Activated CD4-positive, alpha-beta memory T cell treated with anti-CD3 and anti-CD28 coated beads for 36 hours (primary cell): ENCODE data around the gene RPL21. TPM values are rescaled to one million over a fixed set of nuclear protein-coding genes. Genes with fewer than 3 reads are reported as not detected.

Experiments used
- CTCF ChIA-PET: fragments of 350-600 bp; sonication (Branson Sonifier 250); formaldehyde crosslinking; loops from one replicate; lab custom pipeline; 2021; ENCODE audit warnings: antibody characterized with exemption, inconsistent platforms; lab: Charles Lee
- POLR2A ChIA-PET: fragments of 350-600 bp; sonication (Branson Sonifier 250); formaldehyde crosslinking; loops from one replicate; lab custom pipeline; 2021; ENCODE audit warnings: antibody characterized with exemption; lab: Charles Lee
- DNase-seq: peaks from one replicate; pipeline ENCODE4 v3.0.0-alpha.2; 2020
- H3K27ac Mint-ChIP-seq: one replicate; pipeline ENCODE4 v1.8.0; 2021; ENCODE audit warnings: mixed read lengths
- H3K27me3 Mint-ChIP-seq: one replicate; pipeline ENCODE4 v1.8.0; 2021; ENCODE audit warnings: mixed read lengths
- H3K36me3 Mint-ChIP-seq: one replicate; pipeline ENCODE4 v1.8.0; 2021; ENCODE audit warnings: mixed read lengths
- H3K4me1 Mint-ChIP-seq: one replicate; pipeline ENCODE4 v1.8.0; 2021; ENCODE audit warnings: low read depth, mixed read lengths
- H3K4me3 Mint-ChIP-seq: one replicate; pipeline ENCODE4 v1.8.0; 2021; ENCODE audit warnings: mild to moderate bottlenecking, mixed read lengths
- H3K9me3 Mint-ChIP-seq: one replicate; pipeline ENCODE4 v1.8.0; 2021; ENCODE audit warnings: mixed read lengths
- intact Hi-C: fragments of 100-400 bp; cut with micrococcal nuclease; formaldehyde crosslinking; loops from one replicate; pipeline ENCODE4 v1.15.1; 2023
- total RNA-seq, 2 experiments: library from RNA; stranded (reverse); gene quantifications; one replicate each; pipeline ENCODE4 v1.2.3, GENCODE V29; 2021

RPL21 gene
- total RNA-seq, 2 experiments from 2014 or later, result 1,539 to 1,545 TPM

DNA sequence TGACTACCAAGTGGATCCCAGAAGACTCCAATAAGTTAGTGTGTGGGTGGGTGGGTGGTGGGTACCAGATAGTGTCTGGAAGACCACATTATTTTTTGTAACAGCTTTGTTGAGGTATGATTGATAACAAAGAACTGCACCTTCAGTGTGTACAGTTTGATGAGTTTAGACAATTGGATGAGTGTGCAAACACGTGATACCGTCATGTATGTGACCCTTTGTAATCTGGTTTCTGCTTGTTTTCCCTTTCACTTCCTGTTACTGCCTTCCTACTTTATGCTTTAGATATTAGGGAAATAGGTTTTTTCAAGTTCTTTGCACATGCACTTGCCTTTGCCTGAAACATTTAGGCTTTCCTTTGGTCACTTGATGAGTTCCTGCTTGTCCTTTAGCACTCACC lies 8.5 kb downstream of the RPL21 start:
- intact Hi-C loops, result no loop called here
- no peak for DNase-seq
- ChIA-PET CTCF (interaction anchor here (1.0 kb wide), 1 partner anchor 11 kb away, joined by 5 read pairs; the partner anchor contains the start of gene RASL11A), POLR2A (interaction anchor here (0.9 to 3.4 kb wide), 4 partner anchors 10 to 131 kb away, joined by 3 to 14 read pairs (median 4); partner anchors contain the start of gene RASL11A)
- peaks cover 64% of the 10 kb centered on the region for H3K4me1 Mint-ChIP-seq
- H3K9me3 Mint-ChIP-seq, result no peaks in the 10 kb centered on the region
- H3K27me3 Mint-ChIP-seq, result no peaks in the 10 kb centered on the region
- H3K27ac Mint-ChIP-seq, result peak overlapping the region; percentile 81
- peaks cover 58% of the 10 kb centered on the region for H3K36me3 Mint-ChIP-seq
- H3K4me3 Mint-ChIP-seq, result no peak overlapping the region

DNA sequence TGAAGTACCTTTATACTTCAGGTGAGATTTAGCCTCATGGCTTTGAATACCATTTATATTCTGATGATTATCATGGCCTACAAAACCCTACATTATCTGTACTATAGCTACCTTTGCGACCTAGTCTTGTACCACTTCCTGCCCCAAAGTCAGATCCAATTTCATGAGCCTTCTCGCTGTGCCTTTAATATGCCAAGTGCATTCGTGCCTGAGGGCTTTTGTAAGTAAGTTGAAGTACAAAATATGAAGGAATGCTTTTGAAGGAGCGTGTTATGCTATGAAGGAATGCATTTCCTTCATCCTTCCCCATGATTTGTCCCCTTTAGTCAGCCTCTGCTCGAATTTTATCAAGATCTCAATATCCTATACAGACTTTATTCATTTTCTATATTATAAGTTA lies 10.0 kb downstream of the RPL21 start:
- no peak for DNase-seq
- intact Hi-C loops, result no loop called here
- H3K4me3 Mint-ChIP-seq, result no peak overlapping the region
- ChIA-PET CTCF (interaction anchor here (1.9 kb wide), 1 partner anchor 9 kb away, joined by 5 read pairs; the partner anchor contains the start of gene RASL11A), POLR2A (no interaction called here)
- H3K4me1 Mint-ChIP-seq, result peaks cover 54% of the 10 kb centered on the region
- no peaks in the 10 kb centered on the region for H3K27me3 Mint-ChIP-seq
- H3K9me3 Mint-ChIP-seq, result no peaks in the 10 kb centered on the region
- H3K27ac Mint-ChIP-seq, result peak overlapping the region; percentile 30
- peaks cover 48% of the 10 kb centered on the region for H3K36me3 Mint-ChIP-seq

DNA sequence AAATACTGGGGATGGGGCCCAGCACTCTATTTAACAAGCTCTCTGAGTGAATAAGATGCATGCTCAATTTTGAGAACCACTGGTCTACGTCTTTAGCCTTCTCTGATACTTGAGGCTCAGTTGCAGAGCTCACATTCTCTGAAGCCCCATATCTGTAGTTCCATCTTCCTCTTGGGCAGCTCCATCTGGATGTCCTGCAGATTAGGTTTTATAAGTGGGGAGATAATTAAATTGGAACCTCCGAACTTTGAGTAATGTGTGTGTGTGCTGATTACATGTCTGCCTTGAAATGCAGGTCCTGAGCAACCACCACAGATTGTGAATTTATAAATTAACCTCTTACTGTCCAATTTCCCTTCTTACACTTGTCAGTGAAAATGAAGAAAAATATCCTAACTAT lies 12.1 kb downstream of the RPL21 start:
- Mint-ChIP-seq H3K9me3 (no peaks in the 10 kb centered on the region), H3K36me3 (peaks cover 28% of the 10 kb centered on the region), H3K27ac (no peak overlapping the region), H3K27me3 (no peaks in the 10 kb centered on the region), H3K4me1 (peaks cover 42% of the 10 kb centered on the region), H3K4me3 (no peak overlapping the region)
- intact Hi-C loops, result no loop called here
- CTCF ChIA-PET, result interaction anchor here (0.9 kb wide), 1 partner anchor 21 kb away, joined by 3 read pairs; no protein-coding TSS in a partner anchor
- POLR2A ChIA-PET, result interaction anchor here (1.2 kb wide), 1 partner anchor 12 kb away, joined by 5 read pairs; no protein-coding TSS in a partner anchor
- DNase-seq, result no peak

DNA sequence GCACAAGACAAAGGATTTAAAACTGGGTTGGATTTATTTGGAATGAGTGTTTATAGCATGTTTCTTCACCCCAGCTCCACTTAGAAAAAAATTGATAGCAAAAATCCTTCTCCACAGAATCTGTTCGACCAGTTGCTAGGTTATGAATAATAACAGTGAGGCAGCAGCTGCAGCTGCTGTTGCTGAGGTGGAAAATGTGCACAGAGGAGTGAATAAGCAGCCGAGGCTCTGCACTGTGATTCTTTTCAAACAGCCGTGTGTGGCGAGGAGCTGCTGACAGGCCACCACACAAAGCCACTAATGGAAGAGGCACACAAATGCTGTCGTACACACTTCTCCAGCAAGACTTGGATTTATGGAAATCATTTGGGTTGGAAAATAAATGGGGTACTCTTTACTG lies 12.8 kb downstream of the RPL21 start:
- DNase-seq, result no peak
- Mint-ChIP-seq H3K4me3 (no peak overlapping the region), H3K27me3 (no peaks in the 10 kb centered on the region), H3K27ac (peak overlapping the region; percentile 19), H3K9me3 (no peaks in the 10 kb centered on the region), H3K4me1 (peaks cover 34% of the 10 kb centered on the region), H3K36me3 (peaks cover 20% of the 10 kb centered on the region)
- CTCF ChIA-PET, result interaction anchor here (0.6 to 0.9 kb wide), 2 partner anchors 20 to 54 kb away, joined by 3 read pairs; no protein-coding TSS in a partner anchor
- POLR2A ChIA-PET, result interaction anchor here (1.2 kb wide), 1 partner anchor 13 kb away, joined by 5 read pairs; no protein-coding TSS in a partner anchor
- intact Hi-C loops, result no loop called here

DNA sequence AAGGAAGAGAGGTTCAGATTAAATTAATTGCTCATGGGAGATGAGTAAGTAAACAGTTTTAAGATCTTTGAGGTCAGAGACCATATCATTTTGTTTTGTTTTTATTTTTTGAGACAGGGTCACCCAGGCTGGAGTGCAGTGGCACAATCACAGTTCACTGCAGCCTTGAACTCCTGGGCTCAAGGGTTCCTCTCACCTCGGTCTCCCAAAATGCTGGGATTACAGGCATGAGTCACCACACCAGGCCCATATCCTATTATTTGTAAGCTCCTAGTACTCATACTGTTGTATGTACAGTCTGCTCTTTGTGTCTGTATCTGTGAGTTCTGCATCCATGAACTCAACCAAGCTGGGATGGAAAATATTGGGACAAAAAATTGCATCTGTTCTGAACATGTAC lies 13.3 kb downstream of the RPL21 start:
- Mint-ChIP-seq H3K27me3 (no peaks in the 10 kb centered on the region), H3K4me1 (peaks cover 30% of the 10 kb centered on the region), H3K27ac (peak overlapping the region; percentile 19), H3K9me3 (no peaks in the 10 kb centered on the region), H3K36me3 (peaks cover 17% of the 10 kb centered on the region), H3K4me3 (no peak overlapping the region)
- no peak for DNase-seq
- intact Hi-C loops, result no loop called here
- ChIA-PET CTCF (interaction anchor here (0.6 kb wide), 1 partner anchor 54 kb away, joined by 3 read pairs; no protein-coding TSS in a partner anchor), POLR2A (interaction anchor here (1.2 kb wide), 1 partner anchor 14 kb away, joined by 5 read pairs; no protein-coding TSS in a partner anchor)

DNA sequence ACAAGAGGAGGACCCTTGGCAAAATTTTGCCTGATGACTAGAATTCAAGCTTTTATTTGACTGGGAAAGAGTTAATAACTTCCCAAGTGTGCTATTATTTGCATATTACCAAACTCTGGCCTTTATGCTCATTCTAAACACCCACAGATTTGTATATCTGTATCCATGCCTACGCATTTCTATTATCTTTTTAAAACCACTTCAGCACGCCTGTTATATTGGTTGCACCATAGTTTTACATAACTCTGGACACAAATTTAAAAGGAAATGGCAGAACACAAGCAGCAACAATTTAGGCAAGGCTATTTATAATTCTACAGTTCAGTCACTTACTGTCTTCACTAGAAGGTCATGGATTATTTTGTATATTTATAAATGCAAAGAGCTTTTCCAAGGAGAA lies 15.6 kb downstream of the RPL21 start:
- no peak for DNase-seq
- no peaks in the 10 kb centered on the region for H3K9me3 Mint-ChIP-seq
- peaks cover 21% of the 10 kb centered on the region for H3K4me1 Mint-ChIP-seq
- H3K4me3 Mint-ChIP-seq, result no peak overlapping the region
- peaks cover 3% of the 10 kb centered on the region for H3K27me3 Mint-ChIP-seq
- POLR2A ChIA-PET, result interaction anchor here (1.8 kb wide), 1 partner anchor 10 kb away, joined by 5 read pairs; no protein-coding TSS in a partner anchor
- H3K27ac Mint-ChIP-seq, result no peak overlapping the region
- intact Hi-C loops, result no loop called here
- CTCF ChIA-PET, result interaction anchor here (0.8 kb wide), 1 partner anchor 560 kb away, joined by 4 read pairs; no protein-coding TSS in a partner anchor
- H3K36me3 Mint-ChIP-seq, result peaks cover 5% of the 10 kb centered on the region

DNA sequence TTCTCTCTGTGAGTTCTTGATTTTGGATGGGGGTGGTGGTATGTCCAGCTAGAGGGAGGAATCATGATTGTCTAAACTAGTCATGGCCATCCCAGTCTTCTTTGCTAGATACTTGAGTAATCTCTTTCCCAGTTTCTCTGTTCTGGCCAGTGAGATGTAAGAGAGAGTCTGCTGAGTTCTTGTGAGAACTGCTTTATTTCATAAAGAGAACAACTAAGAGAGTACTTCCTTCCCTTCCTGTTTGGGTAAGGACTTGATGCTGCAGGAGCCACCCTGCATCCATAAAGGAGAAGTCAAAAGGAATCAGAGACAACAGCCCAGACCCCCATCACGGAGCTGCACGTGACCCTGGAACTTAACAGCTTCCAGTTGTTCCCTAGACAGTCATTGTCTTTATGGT lies 16.2 kb downstream of the RPL21 start:
- H3K27ac Mint-ChIP-seq, result no peak overlapping the region
- DNase-seq, result no peak
- H3K36me3 Mint-ChIP-seq, result peaks cover 3% of the 10 kb centered on the region
- H3K4me1 Mint-ChIP-seq, result peaks cover 19% of the 10 kb centered on the region
- ChIA-PET CTCF (interaction anchor here (0.8 kb wide), 1 partner anchor 559 kb away, joined by 4 read pairs; no protein-coding TSS in a partner anchor), POLR2A (interaction anchor here (0.8 to 1.8 kb wide), 2 partner anchors 10 to 17 kb away, joined by 3 to 5 read pairs; no protein-coding TSS in a partner anchor)
- H3K9me3 Mint-ChIP-seq, result no peaks in the 10 kb centered on the region
- H3K4me3 Mint-ChIP-seq, result no peak overlapping the region
- peaks cover 5% of the 10 kb centered on the region for H3K27me3 Mint-ChIP-seq
- intact Hi-C loops, result no loop called here

DNA sequence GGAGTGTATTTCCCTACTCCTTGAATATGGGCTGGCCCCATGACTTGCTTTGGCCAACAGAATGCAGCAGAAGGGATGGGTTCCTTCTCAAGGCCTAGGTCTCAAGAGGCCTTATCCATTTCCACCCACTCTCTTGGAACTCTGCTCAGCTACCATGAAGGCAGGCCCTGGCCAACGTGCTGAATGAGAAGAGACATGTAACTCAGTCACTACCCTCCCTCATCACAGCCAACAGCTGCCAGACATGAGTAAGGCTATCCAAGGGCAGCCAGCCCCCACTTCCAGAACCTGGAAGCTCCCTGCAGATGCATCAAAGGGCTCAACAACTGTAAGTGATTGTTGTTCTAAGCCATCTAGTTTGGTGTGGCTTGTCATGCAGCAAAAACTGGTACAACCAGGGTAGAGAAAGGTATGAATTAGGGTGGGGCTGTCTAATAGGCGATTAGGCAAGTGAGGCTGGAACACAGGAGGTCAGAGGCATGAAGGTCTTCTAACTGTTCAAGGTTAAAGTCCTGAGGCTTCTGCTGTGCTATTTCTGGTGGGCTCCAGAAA lies 17.8 kb downstream of the RPL21 start:
- POLR2A ChIA-PET, result interaction anchor here (2.6 kb wide), 1 partner anchor 10 kb away, joined by 14 read pairs; no protein-coding TSS in a partner anchor
- H3K36me3 Mint-ChIP-seq, result no peaks in the 10 kb centered on the region
- CTCF ChIA-PET, result interaction anchor here (0.9 kb wide), 1 partner anchor 284 kb away, joined by 3 read pairs; no protein-coding TSS in a partner anchor
- H3K4me1 Mint-ChIP-seq, result peaks cover 16% of the 10 kb centered on the region
- no peaks in the 10 kb centered on the region for H3K9me3 Mint-ChIP-seq
- H3K27me3 Mint-ChIP-seq, result peaks cover 11% of the 10 kb centered on the region
- H3K27ac Mint-ChIP-seq, result no peak overlapping the region
- no peak for DNase-seq
- H3K4me3 Mint-ChIP-seq, result no peak overlapping the region
- intact Hi-C loops, result no loop called here

DNA sequence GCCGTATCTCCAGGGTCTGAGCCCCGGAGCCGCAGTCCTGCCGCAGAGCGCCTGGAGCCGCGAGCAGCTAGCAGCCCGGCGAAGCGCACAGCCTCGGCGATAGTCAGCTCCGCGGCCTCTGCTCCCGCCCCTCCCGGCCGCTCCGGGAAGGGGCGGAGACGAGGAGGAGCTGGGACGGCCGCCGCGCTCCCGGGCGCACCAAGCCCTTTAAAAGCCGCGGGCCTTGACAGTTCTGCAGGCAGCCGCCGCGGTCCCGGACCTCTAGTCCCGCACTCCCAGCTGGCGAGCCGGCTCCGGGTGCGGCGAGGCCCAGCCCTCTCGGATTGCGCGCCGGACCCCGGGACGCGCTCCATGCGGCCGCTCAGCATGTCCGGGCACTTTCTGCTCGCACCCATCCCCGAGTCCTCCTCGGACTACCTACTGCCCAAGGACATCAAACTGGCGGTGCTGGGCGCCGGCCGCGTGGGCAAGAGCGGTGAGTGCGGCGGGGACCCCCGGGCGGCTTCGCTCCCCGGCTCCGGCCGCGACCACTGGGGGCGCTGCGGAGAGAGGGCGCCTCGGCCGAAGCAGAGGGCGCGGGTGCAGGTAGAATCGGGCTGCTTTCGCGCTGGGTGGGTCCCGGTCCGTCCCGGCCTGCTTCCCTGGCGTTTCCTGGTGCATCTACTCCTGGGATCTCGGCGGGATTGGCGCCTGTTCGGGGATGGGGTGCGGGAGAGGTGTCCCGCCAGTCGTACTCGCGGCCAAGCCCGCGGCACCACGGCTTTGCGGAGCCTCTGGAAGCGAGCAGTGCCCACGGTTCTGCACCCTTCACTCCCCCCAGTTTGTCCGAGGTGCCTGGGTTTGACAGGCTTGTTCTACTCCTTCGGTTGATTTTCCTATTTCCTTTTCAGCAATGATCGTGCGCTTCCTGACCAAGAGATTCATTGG lies 19.5 kb downstream of the RPL21 start, which contains the start of gene RASL11A:
TSS of gene RASL11A (plus strand) at position 237 of the 927 bp plus-strand sequence. CDS start at position 352, 115 bp downstream.
- ChIA-PET CTCF (interaction anchor here (0.5 to 1.9 kb wide), 37 partner anchors 8 to 395 kb away, joined by 3 to 15 read pairs (median 4); no protein-coding TSS in a partner anchor), POLR2A (interaction anchor here (0.7 to 2.6 kb wide), 3 partner anchors 12 to 20 kb away, joined by 4 to 14 read pairs (median 4); no protein-coding TSS in a partner anchor)
- intact Hi-C loops, result loop anchor here (1.0 to 5.0 kb wide), 2 partner anchors 20 to 81 kb away; partner anchors contain the start of gene RPL21
- DNase-seq, result peak; percentile 73
- peaks cover 15% of the 10 kb centered on the region for H3K27me3 Mint-ChIP-seq
- H3K4me1 Mint-ChIP-seq, result peaks cover 11% of the 10 kb centered on the region
- no peaks in the 10 kb centered on the region for H3K9me3 Mint-ChIP-seq
- no peak within 1 kb of the TSS for H3K27ac Mint-ChIP-seq
- H3K4me3 Mint-ChIP-seq, result peak within 1 kb of the TSS; percentile 82
- no peaks in the 10 kb centered on the region for H3K36me3 Mint-ChIP-seq

DNA sequence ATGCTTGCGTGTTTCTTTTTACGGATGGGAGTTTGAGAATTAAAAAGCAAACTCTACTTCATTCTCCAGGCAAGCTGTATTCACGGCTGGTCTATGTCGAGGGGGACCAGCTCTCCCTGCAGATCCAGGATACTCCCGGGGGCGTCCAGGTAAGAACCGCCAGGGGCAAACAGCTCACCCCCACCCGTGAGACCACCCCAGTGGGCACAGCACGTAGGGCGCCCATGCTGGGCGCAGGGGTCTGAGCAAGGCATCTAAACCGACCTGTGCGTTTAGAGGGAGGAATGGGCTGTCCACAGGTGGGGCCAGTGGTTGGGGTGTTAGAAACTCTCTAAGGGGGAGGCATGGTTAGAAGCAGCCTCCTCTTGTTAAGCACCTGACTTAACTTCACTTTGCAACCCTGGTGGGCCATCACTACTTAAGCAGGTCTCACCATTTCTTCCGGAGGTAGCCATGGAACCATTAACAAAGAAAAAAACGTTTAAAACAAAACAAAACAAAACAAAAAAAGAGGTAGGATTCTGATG lies 20.3 kb downstream of the RPL21 start:
- intact Hi-C loops, result loop anchor here (5.0 kb wide), 1 partner anchor 81 kb away; no protein-coding TSS in a partner anchor
- Mint-ChIP-seq H3K4me1 (peaks cover 10% of the 10 kb centered on the region), H3K27me3 (peaks cover 19% of the 10 kb centered on the region), H3K27ac (no peak overlapping the region), H3K4me3 (peak overlapping the region; percentile 82), H3K36me3 (no peaks in the 10 kb centered on the region), H3K9me3 (no peaks in the 10 kb centered on the region)
- ChIA-PET CTCF (interaction anchor here (0.5 to 1.9 kb wide), 14 partner anchors 11 to 286 kb away, joined by 3 to 15 read pairs (median 4); no protein-coding TSS in a partner anchor), POLR2A (no interaction called here)
- DNase-seq, result no peak
